G401.6 (cell line): Measurements from ENCODE around the gene SBF1.

Experiments
- FAIRE-seq: peaks from 2 replicates; lab custom pipeline; 2012; peaks lifted over from hg19 to GRCh38; lab: Jason Lieb, UNC

The SBF1 gene

DNA sequence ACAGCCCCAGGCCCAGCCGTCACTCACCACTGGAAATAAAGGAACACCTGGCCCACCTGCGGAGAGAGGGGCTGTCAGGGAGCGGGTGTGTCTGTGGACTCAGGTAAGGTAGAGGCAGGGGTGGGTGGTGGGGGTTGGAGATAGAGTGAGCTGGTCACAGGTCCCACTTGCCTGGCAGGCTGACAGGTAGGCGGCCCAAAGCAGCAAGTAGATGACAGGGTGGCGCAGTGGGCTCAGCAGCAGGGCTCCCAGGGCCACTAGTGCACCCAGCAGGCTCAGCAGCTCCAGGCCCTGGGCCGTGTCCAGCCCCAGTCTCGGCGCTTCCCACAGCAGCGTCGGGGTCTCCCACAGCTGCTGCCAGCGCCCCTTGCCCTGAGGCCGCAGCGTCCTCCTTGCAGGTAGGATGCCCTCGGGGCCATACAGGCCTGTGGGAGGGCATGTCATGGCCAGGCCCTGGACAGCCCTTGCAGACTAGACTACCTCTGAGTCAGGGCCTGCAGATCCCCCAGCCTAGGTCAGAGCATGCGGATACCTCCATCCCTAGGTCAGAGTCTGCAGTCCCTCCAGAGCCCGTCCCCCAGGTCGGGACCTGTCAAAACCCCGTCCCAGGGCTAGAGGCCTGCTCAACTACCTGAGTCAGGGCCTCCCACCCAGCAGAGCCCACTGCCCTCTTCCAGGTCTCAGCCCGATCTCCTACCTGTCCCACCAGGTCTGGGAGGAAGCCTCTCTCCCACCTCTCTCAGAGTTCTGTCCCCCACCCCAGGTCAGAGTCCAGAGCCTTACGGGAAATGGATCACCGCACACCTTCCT lies 32.0 kb upstream of the SBF1 start:
- FAIRE-seq, result no peak

DNA sequence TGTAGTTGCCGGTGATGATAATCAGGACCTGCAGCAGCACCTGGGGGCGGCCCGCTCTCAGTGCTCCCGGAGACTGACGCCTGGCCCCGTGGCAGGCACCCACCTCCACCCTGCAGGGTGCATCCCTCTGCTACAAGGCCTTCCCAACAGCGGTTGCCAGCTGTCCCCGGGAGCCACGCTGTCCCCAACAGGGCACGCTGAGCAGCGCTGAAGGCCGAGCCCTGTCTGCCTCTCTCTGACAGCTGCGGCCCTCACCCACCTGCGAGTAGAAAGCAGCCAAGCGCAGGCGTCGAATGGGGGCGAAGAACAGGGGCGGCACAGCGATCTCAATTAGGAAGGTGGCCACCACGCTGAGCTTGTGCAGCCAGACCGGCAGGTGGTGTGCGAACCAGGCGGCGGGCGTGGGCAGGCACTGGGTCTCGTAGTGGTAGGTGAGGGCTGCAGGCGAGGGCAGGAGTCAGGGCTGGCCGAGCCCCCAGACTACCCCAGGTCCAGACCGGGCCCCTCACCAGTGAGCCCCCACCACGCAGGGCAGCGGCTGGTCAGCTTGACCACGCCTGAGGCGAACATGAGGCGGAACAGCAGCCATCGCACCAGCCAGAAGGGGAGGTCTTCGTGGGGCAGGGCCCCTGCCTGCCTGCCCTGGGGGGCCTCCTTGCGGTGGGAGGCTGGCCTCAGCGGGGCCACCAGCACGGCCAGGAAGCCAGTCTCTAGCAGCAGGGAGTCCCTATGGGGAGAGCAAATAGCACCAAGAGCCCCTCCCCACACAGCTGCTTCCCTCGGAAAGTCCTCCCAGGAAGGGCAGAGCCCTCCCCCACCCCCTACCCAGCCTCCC lies 31.2 kb upstream of the SBF1 start:
- FAIRE-seq, result no peak

DNA sequence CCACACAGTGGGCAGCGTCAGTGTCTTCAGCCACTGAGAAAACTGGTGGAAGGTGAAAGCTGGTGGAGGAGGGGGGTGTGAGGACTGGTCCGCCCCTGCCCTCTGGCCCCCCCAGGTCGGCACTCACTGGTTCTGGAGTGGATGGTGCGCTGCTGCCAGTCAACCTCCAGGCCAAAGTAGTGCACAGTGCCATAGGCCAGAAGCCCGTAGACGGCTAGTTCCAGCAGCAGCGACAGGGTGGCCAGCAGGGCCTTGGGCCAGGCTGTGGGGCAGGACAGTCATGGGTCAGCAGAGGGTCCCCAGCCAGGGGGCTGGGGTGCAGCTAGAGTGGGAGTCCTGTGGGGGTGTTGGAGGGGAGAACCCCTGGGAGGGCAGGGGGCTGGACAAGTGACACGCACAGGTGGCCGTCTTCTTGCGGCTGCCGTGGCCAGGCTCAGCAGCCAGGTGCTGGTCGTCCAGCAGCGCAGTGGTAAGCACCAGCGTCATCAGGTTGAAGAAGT lies 30.5 kb upstream of the SBF1 start:
- FAIRE-seq, result no peak

DNA sequence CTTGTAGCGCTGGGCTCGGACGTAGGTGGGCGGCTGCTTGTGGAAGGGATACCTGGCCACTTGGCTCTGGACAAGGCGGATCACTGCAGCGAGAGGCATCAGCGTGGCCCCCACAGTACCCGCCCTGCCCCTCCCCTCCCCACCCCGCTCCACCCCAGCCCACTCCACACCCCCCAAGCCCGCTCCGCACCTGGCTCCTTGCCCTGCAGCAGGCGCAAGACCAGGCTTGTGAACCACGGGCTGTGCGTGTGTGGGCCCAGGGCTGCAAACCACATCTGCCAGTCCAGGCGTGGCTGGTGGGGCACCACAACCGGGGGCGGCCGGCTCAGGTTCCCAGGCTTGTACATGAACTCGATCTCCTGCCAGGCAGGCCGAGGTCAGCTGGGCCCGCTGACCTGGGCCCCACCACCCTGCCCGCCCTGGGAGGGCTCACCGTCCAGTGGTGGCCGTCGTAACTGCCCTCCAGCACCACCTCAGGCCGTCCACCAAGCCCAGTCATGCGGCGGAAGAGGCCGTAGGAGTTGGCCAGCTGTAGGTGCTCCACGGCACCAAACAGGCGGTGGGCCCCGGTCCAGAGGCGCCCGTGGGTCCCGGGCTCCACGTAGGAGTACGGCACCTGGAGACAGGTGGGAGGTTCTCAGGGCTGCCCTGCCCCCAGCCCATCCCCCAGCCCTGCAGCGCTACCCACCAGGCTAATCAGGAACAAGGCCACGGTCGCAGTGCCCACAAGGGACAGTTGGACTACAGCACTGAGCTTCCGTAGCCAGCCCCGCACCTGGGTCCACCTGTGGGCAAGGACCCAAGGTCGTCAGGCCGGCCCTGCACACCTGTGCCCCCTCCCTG lies 29.8 kb upstream of the SBF1 start:
- FAIRE-seq, result no peak

DNA sequence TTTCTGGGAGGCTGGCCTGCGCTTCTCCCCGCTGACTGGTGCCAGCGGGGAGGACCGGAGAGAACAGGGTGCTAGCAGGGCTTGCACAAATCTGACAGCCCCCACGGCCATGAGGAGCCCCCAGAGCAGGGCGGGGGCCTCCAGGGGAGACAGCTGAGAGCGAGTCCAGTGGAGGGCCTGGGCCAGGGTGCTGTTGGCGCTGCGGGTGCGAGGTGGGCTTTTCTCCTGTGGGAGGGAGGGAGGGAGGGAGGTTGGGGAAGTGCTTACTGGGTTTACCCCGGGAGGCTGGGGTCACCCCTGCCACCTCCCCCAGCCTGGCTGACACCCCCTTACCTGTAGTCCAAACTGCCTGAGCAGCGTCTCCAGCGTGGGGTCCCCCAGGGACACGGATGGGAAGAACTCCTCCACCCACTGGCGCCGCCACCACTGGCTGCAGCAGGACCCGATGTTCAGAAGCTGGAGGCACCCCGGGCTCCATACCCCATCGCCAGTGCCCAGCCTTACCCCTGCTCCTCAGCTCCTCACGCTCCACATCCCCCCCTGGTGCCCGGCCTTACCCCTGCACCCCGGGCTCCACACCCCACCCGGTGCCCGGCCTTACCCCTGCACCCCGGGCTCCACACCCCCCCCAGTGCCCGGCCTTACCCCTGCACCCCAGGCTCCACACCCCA lies 28.8 kb upstream of the SBF1 start:
- no peak for FAIRE-seq

DNA sequence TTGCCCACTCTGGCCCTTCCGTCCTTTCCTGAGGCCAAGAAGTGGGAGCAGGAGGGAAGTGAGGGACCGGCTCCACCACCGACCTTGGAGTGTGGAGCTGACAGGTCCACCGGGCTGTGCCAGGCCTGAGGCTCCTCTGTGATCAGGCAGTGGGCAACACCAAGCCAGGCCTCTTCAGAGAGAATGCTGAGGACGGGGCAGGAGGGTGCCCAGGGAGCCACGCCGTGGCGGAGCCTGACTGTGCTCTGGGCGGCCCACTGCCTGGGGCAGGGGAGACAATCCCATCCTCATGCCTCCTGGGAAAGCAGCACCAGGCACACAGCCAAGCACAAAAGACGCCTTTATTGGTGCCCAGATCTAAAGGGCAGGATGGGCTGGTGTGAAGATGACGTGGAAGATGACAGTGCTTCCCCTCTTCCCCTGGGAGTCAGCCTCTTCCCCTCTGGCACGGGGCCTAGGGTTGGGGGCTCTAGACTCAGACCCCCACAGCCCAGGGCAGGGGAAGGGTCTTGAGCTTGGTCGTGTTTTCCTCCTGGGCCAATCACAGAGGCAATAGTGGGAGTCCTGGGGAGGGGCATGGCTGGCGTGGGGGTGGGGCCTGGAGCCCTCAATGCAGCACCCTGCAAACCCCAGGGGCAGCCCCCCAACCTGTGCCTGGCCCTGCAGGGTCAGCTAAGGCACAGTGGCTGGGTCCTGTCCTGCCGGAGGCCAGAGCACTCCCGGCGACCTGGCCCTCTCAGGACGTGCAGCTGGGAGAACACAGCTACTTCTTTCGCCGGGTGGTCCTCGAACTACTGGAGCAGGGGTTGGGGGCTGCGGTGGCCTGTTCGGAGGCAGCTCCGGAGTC lies 28.0 kb upstream of the SBF1 start:
- FAIRE-seq, result no peak

DNA sequence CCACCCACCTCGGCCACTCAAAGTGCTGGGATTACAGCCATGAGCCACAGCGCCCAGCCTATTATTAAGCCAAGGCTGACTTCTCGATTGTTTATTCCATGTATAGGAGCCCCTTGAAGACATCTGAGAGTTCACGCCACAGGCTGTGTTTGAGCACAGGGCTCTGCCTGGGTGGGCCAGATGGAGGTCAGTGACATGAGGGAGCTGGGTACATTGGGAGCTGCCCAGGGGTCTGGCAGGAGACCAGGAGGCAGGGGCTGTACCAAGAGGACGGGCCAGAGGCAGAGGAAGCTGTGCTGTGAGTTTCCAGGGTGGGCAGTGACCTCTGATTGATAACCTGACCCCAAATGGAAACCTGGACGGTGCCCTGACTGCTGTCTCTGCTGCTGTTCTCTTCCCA lies 27.3 kb upstream of the SBF1 start:
- no peak for FAIRE-seq

DNA sequence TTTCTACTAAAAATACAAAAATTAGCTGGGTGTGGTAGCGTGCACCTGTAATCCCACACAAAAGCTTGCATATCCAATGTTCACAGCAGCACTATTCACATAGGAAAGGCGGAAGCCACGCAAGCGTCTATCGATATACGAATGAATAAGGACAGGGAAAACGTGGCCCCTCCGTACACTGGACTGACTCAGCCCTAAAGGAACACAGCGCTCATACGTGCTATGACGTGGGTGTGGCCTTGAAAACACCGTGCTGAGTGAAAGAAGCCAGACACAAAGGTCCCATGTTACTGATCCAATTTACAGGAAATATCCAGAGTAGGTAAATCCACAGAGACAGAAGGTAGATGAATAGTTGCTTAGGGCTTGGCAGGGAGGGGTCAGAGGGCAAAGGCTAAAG lies 25.6 kb upstream of the SBF1 start:
- FAIRE-seq, result no peak

DNA sequence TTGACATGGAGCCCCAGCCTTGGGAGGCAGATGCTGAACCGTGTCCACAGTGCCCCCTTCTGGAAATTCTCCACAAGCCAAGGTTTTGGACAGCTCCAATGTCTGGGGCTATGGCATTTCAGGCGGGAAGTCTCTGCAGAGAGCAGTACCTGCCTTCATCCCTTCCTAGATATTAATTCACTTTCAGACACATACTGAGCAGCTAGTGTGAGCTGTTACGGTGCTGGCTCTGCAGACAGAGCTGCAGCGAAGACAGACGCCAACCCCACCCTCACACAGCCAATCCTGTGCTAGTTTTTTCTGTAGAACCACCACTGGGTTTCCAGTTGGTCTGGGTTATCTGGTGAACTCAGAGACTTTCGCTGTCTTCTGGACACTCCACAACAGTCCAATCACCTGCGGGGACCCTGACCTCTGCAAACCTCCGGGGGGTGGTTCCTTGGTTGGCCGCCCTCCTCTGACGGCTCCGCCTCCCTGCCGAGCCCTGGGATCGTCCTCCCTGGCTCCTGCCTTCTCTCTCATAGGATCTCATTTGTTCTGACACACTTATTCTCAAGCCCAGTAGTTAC lies 23.6 kb upstream of the SBF1 start:
- peak; percentile 96 for FAIRE-seq

DNA sequence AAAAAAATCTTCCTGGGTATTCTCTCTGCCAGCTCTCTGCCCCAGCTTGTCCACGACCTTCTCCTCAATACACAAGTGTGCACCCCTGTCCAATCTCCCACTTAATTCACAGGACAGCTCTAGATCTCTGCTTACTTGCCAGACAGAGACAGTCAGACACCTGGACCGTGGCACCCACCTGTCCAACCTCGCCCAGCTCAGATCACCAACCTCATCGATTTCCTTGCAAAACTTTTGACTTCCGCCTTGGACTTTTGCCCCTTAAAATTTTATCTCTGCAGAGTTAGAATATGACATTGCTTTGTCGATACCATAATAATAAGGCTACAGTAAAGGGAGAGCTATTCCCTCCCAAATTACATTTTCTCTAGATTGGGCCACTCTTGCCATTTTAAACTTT lies 22.3 kb upstream of the SBF1 start:
- no peak for FAIRE-seq

DNA sequence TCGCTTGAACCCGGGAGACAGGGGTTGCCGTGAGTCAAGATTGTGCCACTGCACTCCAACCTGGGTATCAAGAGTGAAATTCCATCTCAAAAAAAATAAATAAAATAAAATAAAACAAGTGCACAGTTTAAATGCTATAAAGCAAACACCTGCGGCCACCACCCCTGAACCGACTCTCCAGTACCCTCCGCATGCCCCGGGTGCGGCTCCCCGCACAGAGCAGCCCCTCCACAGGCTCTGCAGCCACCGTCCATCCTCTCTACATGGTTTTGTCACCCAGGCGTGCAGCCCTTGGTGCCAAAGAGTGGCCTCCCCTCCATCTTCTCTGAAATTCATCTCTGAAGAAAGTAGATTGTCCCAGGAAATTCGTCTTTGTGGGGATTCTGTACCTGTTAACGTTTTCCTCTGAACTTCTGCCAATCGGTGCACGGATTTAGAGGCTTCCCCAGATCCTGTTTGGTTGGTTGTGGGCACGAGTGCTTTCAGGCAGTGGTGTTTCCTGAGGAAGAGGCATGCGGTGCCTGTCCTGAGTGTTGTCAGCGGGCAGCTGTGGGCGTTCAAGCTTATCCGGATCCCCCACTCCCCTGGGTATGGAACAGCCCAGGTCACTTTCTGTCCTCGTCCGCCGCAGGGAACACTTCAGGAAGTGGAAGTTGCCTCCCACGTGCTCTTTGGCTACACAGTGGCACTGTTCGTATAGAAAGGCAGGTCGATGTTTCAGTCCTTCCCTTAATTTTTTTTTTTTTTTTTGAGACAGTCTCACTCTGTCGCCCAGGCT lies 15.9 kb upstream of the SBF1 start:
- no peak for FAIRE-seq

DNA sequence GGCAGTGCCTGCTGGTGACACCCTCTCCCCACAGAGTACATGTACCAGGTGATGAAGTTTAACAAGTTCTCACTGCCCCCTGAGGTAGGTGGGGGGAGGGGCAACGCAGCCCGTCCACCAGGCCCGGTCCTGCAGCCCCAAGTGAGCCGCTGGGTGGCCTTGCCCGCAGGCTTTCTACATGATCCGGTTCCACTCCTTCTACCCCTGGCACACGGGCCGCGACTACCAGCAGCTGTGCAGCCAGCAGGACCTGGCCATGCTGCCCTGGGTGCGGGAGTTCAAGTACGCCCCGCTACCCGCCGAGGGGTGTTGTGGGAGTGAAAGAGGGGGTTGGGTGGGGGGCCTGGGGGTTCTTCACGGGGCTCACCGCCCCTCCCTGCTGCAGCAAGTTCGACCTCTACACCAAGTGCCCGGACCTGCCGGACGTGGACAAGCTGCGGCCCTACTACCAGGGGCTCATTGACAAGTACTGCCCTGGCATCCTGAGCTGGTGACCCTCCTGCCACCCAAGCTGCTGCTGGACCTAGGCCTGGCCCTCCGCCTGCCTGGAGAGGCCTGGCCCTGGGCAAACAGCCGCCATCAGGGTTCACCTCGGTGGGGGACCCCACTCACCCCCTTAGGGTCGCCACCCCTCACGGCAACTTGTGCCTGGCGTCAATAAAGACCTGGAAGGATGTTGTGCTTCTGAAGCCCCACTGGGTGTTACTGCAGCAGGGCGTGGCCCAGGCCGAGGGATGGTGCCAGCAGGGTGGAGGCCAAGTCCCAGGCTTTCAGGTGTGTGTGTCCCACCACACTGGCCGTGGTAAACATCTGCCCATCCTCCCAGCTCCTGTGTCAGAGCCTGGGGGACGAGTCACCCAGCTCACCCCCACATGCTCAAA lies 14.8 kb upstream of the SBF1 start:
- FAIRE-seq, result no peak

DNA sequence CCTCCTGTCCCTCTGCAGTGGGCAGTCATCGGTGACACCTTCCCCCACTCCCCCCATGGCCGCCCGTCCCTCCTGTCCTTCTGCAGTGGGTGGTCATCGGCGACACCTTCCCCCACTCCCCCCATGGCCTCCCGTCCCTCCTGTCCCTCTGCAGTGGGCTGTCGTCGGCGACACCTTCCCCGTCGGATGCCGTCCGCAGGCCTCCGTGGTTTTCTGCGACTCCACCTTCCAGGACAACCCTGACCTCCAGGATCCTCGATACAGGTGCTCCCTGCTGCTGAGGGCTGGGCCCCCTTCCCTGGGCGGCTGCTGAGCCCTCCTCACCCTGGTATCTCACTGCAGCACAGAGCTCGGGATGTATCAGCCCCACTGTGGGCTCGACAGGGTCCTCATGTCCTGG lies 14.1 kb upstream of the SBF1 start:
- FAIRE-seq, result no peak

DNA sequence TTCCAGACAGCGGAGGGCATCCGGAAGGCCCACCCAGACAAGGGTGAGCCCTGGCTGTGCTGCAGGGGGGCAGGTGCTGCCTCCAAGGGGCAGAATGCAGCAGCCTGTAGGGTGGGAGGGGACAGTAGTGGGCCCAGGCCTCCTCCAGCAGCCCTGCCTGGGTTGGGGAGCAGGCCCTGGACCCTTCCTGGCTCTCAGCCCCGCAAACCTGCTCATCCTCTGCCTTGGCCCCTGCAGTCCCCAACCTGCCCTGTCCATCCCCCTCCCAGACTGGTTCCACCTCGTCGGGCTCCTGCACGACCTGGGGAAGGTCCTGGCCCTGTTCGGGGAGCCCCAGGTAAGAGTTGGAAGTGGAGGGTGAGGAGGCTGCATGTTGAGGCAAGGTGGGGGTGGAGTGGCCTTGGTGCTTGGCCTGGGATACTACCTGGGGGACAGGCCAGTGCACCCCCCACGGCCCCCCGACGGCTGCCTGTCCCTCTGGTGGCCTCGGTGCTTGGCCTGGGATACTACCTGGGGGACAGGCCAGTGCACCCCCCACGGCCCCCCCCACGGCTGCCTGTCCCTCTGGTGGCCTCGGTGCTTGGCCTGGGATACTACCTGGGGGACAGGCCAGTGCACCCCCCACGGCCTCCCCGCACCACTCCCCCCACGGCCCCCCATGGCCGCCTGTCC lies 13.3 kb upstream of the SBF1 start:
- FAIRE-seq, result no peak

DNA sequence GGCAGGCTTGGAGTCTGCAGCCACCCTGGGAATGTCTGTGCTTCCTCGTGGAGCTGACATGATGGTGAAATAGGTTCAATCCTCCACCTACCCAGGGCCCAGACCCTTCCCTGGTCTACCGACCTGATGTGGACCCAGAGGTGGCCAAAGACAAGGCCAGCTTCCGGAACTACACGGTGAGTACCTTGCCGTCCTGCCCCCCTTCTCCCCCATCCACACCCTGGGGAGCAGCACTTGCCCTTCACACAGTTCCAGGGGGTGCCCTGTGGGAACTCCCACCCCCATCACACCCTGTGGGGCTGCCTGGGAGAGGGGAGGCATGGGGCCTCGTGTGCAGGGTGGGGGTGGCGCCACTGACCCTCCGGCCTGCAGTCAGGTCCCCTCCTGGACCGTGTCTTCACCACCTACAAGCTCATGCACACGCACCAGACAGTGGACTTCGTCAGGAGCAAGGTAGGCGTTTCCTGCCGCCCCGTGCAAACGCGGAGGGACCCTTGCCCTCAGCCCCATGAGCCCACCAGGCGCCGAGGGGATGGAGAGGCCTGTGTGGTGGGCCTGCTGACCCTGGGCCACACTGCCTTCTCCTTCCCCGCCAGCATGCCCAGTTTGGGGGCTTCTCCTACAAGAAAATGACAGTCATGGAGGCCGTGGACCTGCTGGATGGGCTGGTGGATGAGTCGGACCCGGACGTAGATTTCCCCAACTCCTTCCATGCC lies 12.6 kb upstream of the SBF1 start:
- no peak for FAIRE-seq

DNA sequence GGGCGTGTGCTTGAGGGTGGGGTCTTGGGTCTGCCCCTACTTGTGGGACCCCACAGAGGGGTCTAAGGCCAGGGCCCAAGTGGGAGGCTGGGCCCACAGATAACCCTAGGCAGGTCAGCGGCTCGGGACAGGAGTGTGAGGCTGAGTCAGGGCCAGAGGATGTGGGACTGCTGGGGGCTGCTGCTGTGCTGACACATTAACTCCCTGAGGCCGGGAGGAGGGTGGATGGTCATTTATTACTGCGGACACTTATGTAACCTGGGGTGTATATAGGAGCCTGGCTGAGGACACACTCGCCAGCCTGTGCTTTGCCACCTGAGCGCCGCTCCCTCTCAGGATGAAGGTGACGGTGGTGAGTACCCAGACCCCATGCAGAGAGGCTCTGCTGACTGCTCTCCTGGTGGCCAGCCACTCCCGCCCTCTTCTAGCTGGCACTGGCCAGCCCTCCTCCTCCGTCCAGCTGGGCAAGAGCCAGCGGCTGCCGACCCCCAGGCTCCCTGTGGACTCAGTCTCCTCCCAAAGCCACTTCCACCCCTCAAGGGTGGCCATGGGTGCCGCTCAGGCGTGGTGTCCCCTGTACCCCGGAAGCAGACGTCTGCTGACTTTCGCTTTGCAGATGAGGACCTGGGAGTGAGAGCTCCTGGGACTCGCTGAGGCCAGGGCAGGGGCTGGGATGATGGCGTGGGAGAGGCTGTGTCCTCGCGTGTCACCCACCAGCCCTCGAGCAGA lies 11.9 kb upstream of the SBF1 start, which contains the start of gene MIOX:
TSS of gene MIOX (plus strand) at position 299 of the 729 bp plus-strand sequence. CDS start at position 338, 39 bp downstream.
- no peak for FAIRE-seq
